Thoracic aorta (tissue), 2 donors: ENCODE measurements around the gene PARD3. TPM values are rescaled to one million over a fixed set of nuclear protein-coding genes. Genes with fewer than 3 reads are reported as not detected.

Source experiments
- ATAC-seq: fragments of 150-250 bp; one replicate; pipeline ENCODE4 v1.8.0; 2017; ENCODE audit warnings: low read depth; ENCODE audit not compliant: insufficient number of reproducible peaks, low FRiP score
- DNase-seq: peaks from one replicate; pipeline ENCODE4 v3.0.0-alpha.2; 2020; ENCODE audit warnings: low spot score
- H3K27ac ChIP-seq, 2 donors: fragments of 200-600 bp; sonication (generic); 1 replicate in 1 of 2; 2 replicates in 1 of 2; pipeline ENCODE4 v1.5.1; 2016; ENCODE audit warnings: mild to moderate bottlenecking in 2 of 2, moderate library complexity in 2 of 2
- H3K27me3 ChIP-seq: fragments of 200-600 bp; sonication (generic); replicated peaks from 2 replicates; pipeline ENCODE4 v1.6.0; 2016; ENCODE audit warnings: mild to moderate bottlenecking; ENCODE audit not compliant: insufficient read depth
- H3K36me3 ChIP-seq: fragments of 200-600 bp; sonication (generic); one replicate; pipeline ENCODE4 v1.5.1; 2016
- H3K4me1 ChIP-seq, 2 donors: fragments of 200-600 bp; sonication (generic); 1 replicate in 1 of 2; 2 replicates in 1 of 2; pipeline versions ENCODE4 v1.5.1 to v1.6.0; 2016; ENCODE audit warnings: low read depth in 2 of 2, mild to moderate bottlenecking in 1 of 2; ENCODE audit not compliant: control insufficient read depth in 1 of 2
- H3K4me3 ChIP-seq: fragments of 200-600 bp; sonication (generic); 2 replicates; pipeline ENCODE4 v1.5.1; 2016; ENCODE audit warnings: mild to moderate bottlenecking
- H3K9me3 ChIP-seq: fragments of 200-600 bp; sonication (generic); 2 replicates; pipeline ENCODE4 v1.5.1; 2016
- total RNA-seq, 2 donors: library from RNA; depleted of rRNA; stranded (reverse); fragments of >200 nt; gene quantifications; one replicate each; pipeline versions ENCODE4 v1.1.0 to v1.2.3, GENCODE V29; 2016
- TF ChIP-seq, protein P1 (sequence below): fragments of 200-600 bp; sonication (generic); IDR thresholded peaks from one replicate; pipeline ENCODE4 v1.5.1; 2019; ENCODE audit warnings: antibody characterized with exemption

Gene PARD3
- total RNA-seq, 2 donors from 2014 or later, result 16.7 to 34.5 TPM

DNA sequence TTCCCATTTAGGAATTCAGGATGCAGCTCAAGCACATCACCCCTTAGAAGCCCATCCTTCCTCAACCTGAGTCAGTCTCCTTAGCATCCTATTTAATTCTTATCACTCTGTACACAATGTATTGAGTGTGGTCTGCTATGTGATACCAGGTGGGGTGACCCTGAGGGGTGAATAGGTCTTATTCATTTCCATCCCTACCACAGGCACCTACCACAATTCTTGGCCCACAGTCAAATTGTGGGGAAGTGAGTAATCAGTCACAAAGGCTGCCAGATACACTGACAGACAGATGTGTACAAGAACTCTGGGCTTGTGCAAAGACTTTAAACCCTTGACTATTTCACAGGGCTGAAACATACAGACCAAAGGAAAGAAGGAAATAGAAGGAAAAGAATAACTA lies 560.5 kb downstream of the PARD3 start:
- DNase-seq, result no peak
- no peak for ATAC-seq
- H3K36me3 ChIP-seq, result no peaks in the 10 kb centered on the region
- TF ChIP-seq, protein P1, sequence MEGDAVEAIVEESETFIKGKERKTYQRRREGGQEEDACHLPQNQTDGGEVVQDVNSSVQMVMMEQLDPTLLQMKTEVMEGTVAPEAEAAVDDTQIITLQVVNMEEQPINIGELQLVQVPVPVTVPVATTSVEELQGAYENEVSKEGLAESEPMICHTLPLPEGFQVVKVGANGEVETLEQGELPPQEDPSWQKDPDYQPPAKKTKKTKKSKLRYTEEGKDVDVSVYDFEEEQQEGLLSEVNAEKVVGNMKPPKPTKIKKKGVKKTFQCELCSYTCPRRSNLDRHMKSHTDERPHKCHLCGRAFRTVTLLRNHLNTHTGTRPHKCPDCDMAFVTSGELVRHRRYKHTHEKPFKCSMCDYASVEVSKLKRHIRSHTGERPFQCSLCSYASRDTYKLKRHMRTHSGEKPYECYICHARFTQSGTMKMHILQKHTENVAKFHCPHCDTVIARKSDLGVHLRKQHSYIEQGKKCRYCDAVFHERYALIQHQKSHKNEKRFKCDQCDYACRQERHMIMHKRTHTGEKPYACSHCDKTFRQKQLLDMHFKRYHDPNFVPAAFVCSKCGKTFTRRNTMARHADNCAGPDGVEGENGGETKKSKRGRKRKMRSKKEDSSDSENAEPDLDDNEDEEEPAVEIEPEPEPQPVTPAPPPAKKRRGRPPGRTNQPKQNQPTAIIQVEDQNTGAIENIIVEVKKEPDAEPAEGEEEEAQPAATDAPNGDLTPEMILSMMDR, result no peak
- no peaks in the 10 kb centered on the region for H3K27me3 ChIP-seq
- H3K27ac ChIP-seq, result no peak overlapping the region
- H3K4me3 ChIP-seq, result no peak overlapping the region
- H3K4me1 ChIP-seq, result no peaks in the 10 kb centered on the region
- H3K9me3 ChIP-seq, result no peaks in the 10 kb centered on the region

DNA sequence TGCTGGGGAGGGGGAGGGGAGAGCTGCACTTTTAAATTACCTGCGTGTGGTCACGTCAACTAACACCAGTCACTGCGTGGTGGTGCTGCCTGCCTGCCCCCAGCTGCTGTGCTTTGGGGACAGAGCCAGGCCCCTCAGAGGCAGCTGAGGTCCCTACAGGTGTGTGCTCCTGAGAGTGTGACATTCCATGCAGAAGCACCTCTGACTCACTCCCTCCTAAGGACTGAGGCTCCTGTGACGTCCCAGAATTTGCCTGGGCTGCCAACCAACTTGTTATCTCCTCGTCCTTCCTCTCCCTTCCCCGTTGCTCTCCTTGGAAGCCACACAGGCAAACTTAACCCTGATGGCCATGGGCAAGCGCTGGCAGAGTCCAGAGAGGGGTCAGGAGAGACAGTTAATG lies 563.0 kb downstream of the PARD3 start:
- Histone ChIP-seq H3K9me3 (no peaks in the 10 kb centered on the region), H3K36me3 (no peaks in the 10 kb centered on the region), H3K27me3 (no peaks in the 10 kb centered on the region), H3K27ac (no peak overlapping the region), H3K4me1 (no peaks in the 10 kb centered on the region), H3K4me3 (no peak overlapping the region)
- no peak for DNase-seq
- TF ChIP-seq, protein P1, result no peak
- no peak for ATAC-seq

DNA sequence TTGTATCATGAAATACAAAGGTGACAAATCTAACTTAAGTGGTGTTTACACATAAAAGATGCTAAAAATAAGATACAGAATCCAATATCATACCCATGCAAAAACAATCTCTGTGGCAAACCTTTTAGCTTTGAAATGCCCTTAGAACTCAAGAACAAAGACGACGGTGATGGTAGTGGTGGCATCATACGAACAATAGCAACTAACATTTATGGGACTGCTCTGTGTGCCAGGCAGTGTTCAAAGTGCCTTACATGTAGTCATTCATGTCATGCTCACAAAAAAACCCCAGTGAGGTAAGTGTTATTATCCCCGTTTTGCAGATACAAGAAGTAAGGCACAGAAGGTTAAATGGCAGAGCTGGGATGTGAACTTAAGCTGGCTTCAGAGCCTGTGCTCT lies 563.9 kb downstream of the PARD3 start:
- TF ChIP-seq, protein P1, result no peak
- ATAC-seq, result no peak

DNA sequence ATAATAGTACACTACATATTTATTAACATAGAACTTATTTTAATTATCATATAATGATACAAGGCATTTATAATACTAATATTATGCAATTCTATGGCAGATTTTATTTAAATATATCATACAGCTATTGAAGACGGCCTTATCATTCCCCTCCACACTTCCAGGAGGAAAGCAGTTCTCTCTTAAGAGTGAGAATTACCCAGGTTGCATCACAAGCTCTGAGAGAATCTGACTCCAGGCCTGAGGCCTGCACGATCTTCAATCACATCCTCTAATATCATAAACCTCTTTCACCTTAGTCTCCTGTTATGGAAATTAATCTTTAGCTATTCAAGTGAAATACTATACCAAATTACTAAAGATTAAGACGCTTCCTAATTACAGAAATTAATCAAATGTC lies 564.4 kb downstream of the PARD3 start:
- Histone ChIP-seq H3K9me3 (no peaks in the 10 kb centered on the region), H3K27ac (no peak overlapping the region), H3K4me3 (no peak overlapping the region), H3K4me1 (no peaks in the 10 kb centered on the region), H3K27me3 (no peaks in the 10 kb centered on the region), H3K36me3 (no peaks in the 10 kb centered on the region)
- no peak for ATAC-seq
- DNase-seq, result no peak
- TF ChIP-seq, protein P1, result no peak

More for the DNA sequence above, 563.9 kb downstream of the PARD3 start:
- H3K9me3 ChIP-seq, result no peaks in the 10 kb centered on the region
- no peak overlapping the region for H3K27ac ChIP-seq
- H3K4me3 ChIP-seq, result no peak overlapping the region
- no peaks in the 10 kb centered on the region for H3K27me3 ChIP-seq
- no peak for DNase-seq
- no peaks in the 10 kb centered on the region for H3K4me1 ChIP-seq
- no peaks in the 10 kb centered on the region for H3K36me3 ChIP-seq

DNA sequence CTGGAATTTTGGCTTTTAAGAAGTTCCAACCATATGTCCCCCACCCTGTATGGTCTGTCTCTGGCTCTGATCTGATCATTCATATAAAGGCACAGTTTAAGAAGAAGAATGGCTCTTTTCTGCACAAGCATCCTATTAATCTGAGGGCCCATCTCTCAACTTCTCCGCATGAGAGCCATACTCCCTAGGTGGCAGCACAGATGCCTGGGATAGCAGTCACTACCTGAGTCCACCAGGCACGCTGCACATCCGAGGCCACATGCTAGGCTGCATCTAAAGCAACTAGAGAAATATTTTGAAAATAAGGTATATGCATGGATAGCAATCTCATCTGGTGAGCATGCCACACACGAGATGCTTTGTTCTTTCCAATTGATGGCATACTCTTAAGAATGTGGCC lies 565.5 kb downstream of the PARD3 start:
- H3K27ac ChIP-seq, result no peak overlapping the region
- no peaks in the 10 kb centered on the region for H3K27me3 ChIP-seq
- TF ChIP-seq, protein P1, result no peak

More for the DNA sequence above, 565.5 kb downstream of the PARD3 start:
- H3K4me1 ChIP-seq, result no peaks in the 10 kb centered on the region
- no peak overlapping the region for H3K4me3 ChIP-seq
- ATAC-seq (no peak), DNase-seq (no peak)
- H3K9me3 ChIP-seq, result no peaks in the 10 kb centered on the region
- no peaks in the 10 kb centered on the region for H3K36me3 ChIP-seq
